ENCODE measurements around the gene IFNGR1.

GRCh38 chr6:137213331-137213740, 5.8 kb downstream of the IFNGR1 start:
- TF ChIP-seq GATA2 (IDR thresholded peaks at IDR 0.05; ENCODE audit: low read depth, low read length) = no peak
- no peak for TF ChIP-seq GATA3 (IDR thresholded peaks at IDR 0.05; ENCODE audit: low read depth, low read length)

Data from SH-SY5Y (cell line).